HepG2 (cell line): ENCODE results near the gene ASXL1. TPM values are rescaled to one million over a fixed set of nuclear protein-coding genes. Genes with fewer than 3 reads are reported as not detected.
A peak's percentile ranks its signal among the peaks of the same experiment; 100 is the strongest.

ENCODE experiments used
- CBFB ChIP-seq: sonication (generic); formaldehyde crosslinking; IDR thresholded peaks from 2 replicates; pipeline ENCODE4 v1.4.0; 2020; ENCODE audit warnings: missing genetic modification reagents
- CEBPB ChIP-seq: IDR thresholded peaks from 2 replicates; pipeline ENCODE4 v1.6.1; 2011; ENCODE audit warnings: low read depth, low read length, improper control_type of control experiment, borderline replicate concordance
- CENPBD1 ChIP-seq: sonication (generic); formaldehyde crosslinking; IDR thresholded peaks from 2 replicates; pipeline ENCODE4 v1.8.0; 2022; ENCODE audit warnings: missing genetic modification reagents, low read depth, mild to moderate bottlenecking, borderline replicate concordance
- ESRRA ChIP-seq: sonication (generic); formaldehyde crosslinking; IDR thresholded peaks from 2 replicates; pipeline ENCODE4 v1.5.1; 2020; ENCODE audit warnings: mild to moderate bottlenecking, low read depth, missing genetic modification reagents
- KAT2B ChIP-seq: fragments of 150-350 bp; IDR thresholded peaks from 2 replicates; pipeline ENCODE4 v1.6.1; 2014; ENCODE audit warnings: low read depth, low read length, borderline replicate concordance
- KLF12 ChIP-seq: sonication (generic); formaldehyde crosslinking; IDR thresholded peaks from 2 replicates; pipeline ENCODE4 v1.4.0; 2020; ENCODE audit warnings: missing genetic modification reagents, borderline replicate concordance
- MLLT10 ChIP-seq: sonication (generic); formaldehyde crosslinking; IDR thresholded peaks from 2 replicates; pipeline ENCODE4 v1.4.0; 2020; ENCODE audit warnings: missing genetic modification reagents
- SETDB1 ChIP-seq: sonication (generic); formaldehyde crosslinking; IDR thresholded peaks from 2 replicates; pipeline ENCODE4 v1.5.1; 2020; ENCODE audit warnings: missing genetic modification reagents, mild to moderate bottlenecking, borderline replicate concordance
- TEAD3 ChIP-seq: optimal IDR thresholded peaks from 2 replicates; pipeline ENCODE3; 2016; ENCODE audit warnings: borderline replicate concordance
- ZIK1 ChIP-seq: sonication (generic); formaldehyde crosslinking; IDR thresholded peaks from 2 replicates; pipeline ENCODE4 v1.5.0; 2020; ENCODE audit warnings: mild to moderate bottlenecking, low read depth, missing genetic modification reagents, borderline replicate concordance
- ZNF343 ChIP-seq: sonication (generic); formaldehyde crosslinking; IDR thresholded peaks from 2 replicates; pipeline ENCODE4 v1.4.0; 2020; ENCODE audit warnings: mild to moderate bottlenecking, missing genetic modification reagents
- ZNF513 ChIP-seq: sonication (generic); formaldehyde crosslinking; conservative IDR thresholded peaks from 2 replicates; pipeline ENCODE4 v1.5.0; 2020; ENCODE audit warnings: missing genetic modification reagents
- ZNF572 ChIP-seq: sonication (generic); formaldehyde crosslinking; IDR thresholded peaks from 2 replicates; pipeline ENCODE4 v1.5.1; 2020; ENCODE audit warnings: mild to moderate bottlenecking, missing genetic modification reagents
- ZNF605 ChIP-seq: sonication (generic); formaldehyde crosslinking; IDR thresholded peaks from 2 replicates; pipeline ENCODE4 v1.8.0; 2022; ENCODE audit warnings: mild to moderate bottlenecking, missing genetic modification reagents
- ZNF615 ChIP-seq: sonication (generic); formaldehyde crosslinking; IDR thresholded peaks from 2 replicates; pipeline ENCODE4 v1.5.0; 2020; ENCODE audit warnings: mild to moderate bottlenecking, missing genetic modification reagents, borderline replicate concordance
- ZNF724P ChIP-seq: sonication (generic); formaldehyde crosslinking; IDR thresholded peaks from 2 replicates; pipeline ENCODE4 v1.8.0; 2022; ENCODE audit warnings: missing genetic modification reagents, borderline replicate concordance
- ZNF747 ChIP-seq: sonication (generic); formaldehyde crosslinking; IDR thresholded peaks from 2 replicates; pipeline ENCODE4 v1.8.1; 2023; ENCODE audit warnings: missing genetic modification reagents, mild to moderate bottlenecking, borderline replicate concordance
- ZSCAN25 ChIP-seq: sonication (generic); formaldehyde crosslinking; IDR thresholded peaks from 2 replicates; pipeline ENCODE4 v1.8.0; 2022; ENCODE audit warnings: mild to moderate bottlenecking, missing genetic modification reagents
- polyA plus RNA-seq, 8 experiments: library from polyadenylated mRNA; depleted of rRNA in 3 of 8; stranded (reverse) in 7 of 8; unstranded in 1 of 8; fragments of >200 nt; fragmentation: Illumina TruSeq in 4 of 8; extraction: Trizol in 4 of 8; gene quantifications; 2 replicates each; pipeline versions ENCODE4 v1.2.1 to v1.2.3, GENCODE V29; 2011 to 2016; ENCODE audit warnings: low read depth in 4 of 8, missing spikeins in 1 of 8, mixed read lengths in 1 of 8; ENCODE audit not compliant: insufficient read depth in 1 of 8
- total RNA-seq, 5 experiments: library from RNA; depleted of rRNA; stranded (reverse); fragments of >200 nt; fragmentation: Illumina TruSeq; extraction: Trizol; gene quantifications; 2 replicates each; pipeline ENCODE4 v1.2.3, GENCODE V29; 2016; ENCODE audit warnings: low read depth in 1 of 5
- TF ChIP-seq, protein P1 (sequence below): sonication (generic); formaldehyde crosslinking; IDR thresholded peaks from 2 replicates; pipeline ENCODE4 v1.4.0; 2020; ENCODE audit warnings: missing genetic modification reagents
- TF ChIP-seq, protein P2 (sequence below): sonication (generic); formaldehyde crosslinking; IDR thresholded peaks from 2 replicates; pipeline ENCODE4 v1.4.0; 2020; ENCODE audit warnings: mild to moderate bottlenecking, low read depth, missing genetic modification reagents
- TF ChIP-seq, protein P3 (sequence below): sonication (generic); formaldehyde crosslinking; IDR thresholded peaks from 2 replicates; pipeline ENCODE4 v1.5.1; 2020; ENCODE audit warnings: missing genetic modification reagents, mild to moderate bottlenecking, borderline replicate concordance
- TF ChIP-seq, protein P4 (sequence below): sonication (generic); formaldehyde crosslinking; IDR thresholded peaks from 2 replicates; pipeline ENCODE4 v1.8.0; 2022; ENCODE audit warnings: missing genetic modification reagents, mild to moderate bottlenecking, borderline replicate concordance

The ASXL1 gene
- total and polyA plus RNA-seq, 2 of the 13 experiments (the other 11 are each of a cell fraction or from before 2014, with no cell fraction given): 62.1 to 74.8 TPM

GRCh38 chr20:32325706-32326503, 32.2 kb upstream of the ASXL1 start (continued):
- TF ChIP-seq SETDB1 (CRISPR knock-in tag) (no peak), ZNF343 (CRISPR knock-in tag) (no peak), TEAD3 (CRISPR knock-in tag) (peak; percentile 65), ZNF747 (CRISPR knock-in tag) (0 out of 2 replicates have a peak, but pooled peaks have one; percentile 63), ZNF605 (peak; percentile 78), ZSCAN25 (CRISPR knock-in tag) (no peak; the same call in 1 of the 2 replicates), CENPBD1 (CRISPR knock-in tag) (no peak), ZNF513 (CRISPR knock-in tag) (no peak), KLF12 (CRISPR knock-in tag) (peak; percentile 23; the same call in 1 of the 2 replicates), ESRRA (CRISPR knock-in tag) (no peak; the same call in 1 of the 2 replicates), ZNF724P (CRISPR knock-in tag) (no peak), CBFB (CRISPR knock-in tag) (no peak), MLLT10 (no peak), CEBPB (no peak), ZNF572 (no peak), KAT2B (no peak), ZNF615 (CRISPR knock-in tag) (peak; percentile 70; the same call in 1 of the 2 replicates), ZIK1 (CRISPR knock-in tag) (no peak)
- TF ChIP-seq, protein P1, sequence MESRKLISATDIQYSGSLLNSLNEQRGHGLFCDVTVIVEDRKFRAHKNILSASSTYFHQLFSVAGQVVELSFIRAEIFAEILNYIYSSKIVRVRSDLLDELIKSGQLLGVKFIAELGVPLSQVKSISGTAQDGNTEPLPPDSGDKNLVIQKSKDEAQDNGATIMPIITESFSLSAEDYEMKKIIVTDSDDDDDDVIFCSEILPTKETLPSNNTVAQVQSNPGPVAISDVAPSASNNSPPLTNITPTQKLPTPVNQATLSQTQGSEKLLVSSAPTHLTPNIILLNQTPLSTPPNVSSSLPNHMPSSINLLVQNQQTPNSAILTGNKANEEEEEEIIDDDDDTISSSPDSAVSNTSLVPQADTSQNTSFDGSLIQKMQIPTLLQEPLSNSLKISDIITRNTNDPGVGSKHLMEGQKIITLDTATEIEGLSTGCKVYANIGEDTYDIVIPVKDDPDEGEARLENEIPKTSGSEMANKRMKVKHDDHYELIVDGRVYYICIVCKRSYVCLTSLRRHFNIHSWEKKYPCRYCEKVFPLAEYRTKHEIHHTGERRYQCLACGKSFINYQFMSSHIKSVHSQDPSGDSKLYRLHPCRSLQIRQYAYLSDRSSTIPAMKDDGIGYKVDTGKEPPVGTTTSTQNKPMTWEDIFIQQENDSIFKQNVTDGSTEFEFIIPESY (CRISPR knock-in tag): peak; percentile 81
- TF ChIP-seq, protein P2, sequence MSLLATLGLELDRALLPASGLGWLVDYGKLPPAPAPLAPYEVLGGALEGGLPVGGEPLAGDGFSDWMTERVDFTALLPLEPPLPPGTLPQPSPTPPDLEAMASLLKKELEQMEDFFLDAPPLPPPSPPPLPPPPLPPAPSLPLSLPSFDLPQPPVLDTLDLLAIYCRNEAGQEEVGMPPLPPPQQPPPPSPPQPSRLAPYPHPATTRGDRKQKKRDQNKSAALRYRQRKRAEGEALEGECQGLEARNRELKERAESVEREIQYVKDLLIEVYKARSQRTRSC (CRISPR knock-in tag): no peak
- TF ChIP-seq, protein P3, sequence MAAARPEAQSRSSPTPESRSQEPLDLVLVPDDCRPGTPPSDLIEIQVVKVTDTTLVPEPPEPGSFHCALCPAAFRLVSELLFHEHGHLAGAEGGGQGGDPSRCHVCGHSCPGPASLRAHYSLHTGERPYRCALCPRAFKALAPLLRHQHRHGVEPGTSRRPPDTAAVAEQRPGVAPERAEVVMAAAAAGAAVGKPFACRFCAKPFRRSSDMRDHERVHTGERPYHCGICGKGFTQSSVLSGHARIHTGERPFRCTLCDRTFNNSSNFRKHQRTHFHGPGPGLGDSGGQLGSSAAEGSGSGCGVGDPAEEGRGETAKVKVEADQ (CRISPR knock-in tag): no peak
- TF ChIP-seq, protein P4, sequence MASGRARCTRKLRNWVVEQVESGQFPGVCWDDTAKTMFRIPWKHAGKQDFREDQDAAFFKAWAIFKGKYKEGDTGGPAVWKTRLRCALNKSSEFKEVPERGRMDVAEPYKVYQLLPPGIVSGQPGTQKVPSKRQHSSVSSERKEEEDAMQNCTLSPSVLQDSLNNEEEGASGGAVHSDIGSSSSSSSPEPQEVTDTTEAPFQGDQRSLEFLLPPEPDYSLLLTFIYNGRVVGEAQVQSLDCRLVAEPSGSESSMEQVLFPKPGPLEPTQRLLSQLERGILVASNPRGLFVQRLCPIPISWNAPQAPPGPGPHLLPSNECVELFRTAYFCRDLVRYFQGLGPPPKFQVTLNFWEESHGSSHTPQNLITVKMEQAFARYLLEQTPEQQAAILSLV (CRISPR knock-in tag): peak; percentile 58; the same call in 1 of the 2 replicates
